Epithelial cell of esophagus (primary cell): Measurements from ENCODE around the gene KSR1.
A peak's percentile ranks its signal among the peaks of the same experiment; 100 is the strongest.

Source experiments
- DNase-seq: peaks from one replicate; pipeline ENCODE4 v3.0.0; 2010; ENCODE audit warnings: low read depth
- H3K4me3 ChIP-seq: 2 replicates; pipeline ENCODE4 v1.5.1; 2011; ENCODE audit warnings: mild to moderate bottlenecking, low read length, control low read depth
- CTCF ChIP-seq: IDR thresholded peaks from 2 replicates; pipeline ENCODE4 v1.5.1; 2011; ENCODE audit warnings: low read depth, mild to moderate bottlenecking, low read length, control low read depth, inconsistent platforms; ENCODE audit not compliant: insufficient read depth; ENCODE audit errors: missing control alignments

The KSR1 gene

GRCh38 chr17:27455236-27455913 is 873 bp upstream of the KSR1 start:
- no peak overlapping the region for H3K4me3 ChIP-seq
- TF ChIP-seq CTCF: no peak
- no peak for DNase-seq

- peak overlapping the region; percentile 60 for H3K4me3 ChIP-seq
- no peak for TF ChIP-seq CTCF
- DNase-seq: no peak
These were observed 572 bp downstream of the KSR1 start for GRCh38 chr17:27456681-27457359.

GRCh38 chr17:27457360-27457715 is 1.1 kb downstream of the KSR1 start:
- DNase-seq: no peak

GRCh38 chr17:27457731-27458523 is 1.7 kb downstream of the KSR1 start:
- H3K4me3 ChIP-seq: peak overlapping the region; percentile 60
- no peak for TF ChIP-seq CTCF
- no peak for DNase-seq

More at GRCh38 chr17:27457360-27457715, 1.1 kb downstream of the KSR1 start:
- H3K4me3 ChIP-seq: peak overlapping the region; percentile 60
- TF ChIP-seq CTCF: no peak

GRCh38 chr17:27458524-27458908 is 2.3 kb downstream of the KSR1 start:
- DNase-seq: no peak
- no peak for TF ChIP-seq CTCF
- no peak overlapping the region for H3K4me3 ChIP-seq

- no peak overlapping the region for H3K4me3 ChIP-seq
- no peak for DNase-seq
- TF ChIP-seq CTCF: no peak
These were observed 3.2 kb downstream of the KSR1 start for GRCh38 chr17:27459433-27459832.
